GM12801 (cell line): ENCODE data around the gene TRAM2.

Experiments
- CTCF ChIP-seq: IDR thresholded peaks from one replicate; pipeline ENCODE4 v1.5.1; 2011; ENCODE audit warnings: control low read depth; ENCODE audit not compliant: insufficient read length; ENCODE audit errors: extremely low read depth

The TRAM2 gene

GRCh38 chr6:52531834-52532233 lies 45.0 kb downstream of the TRAM2 start:
- no peak for TF ChIP-seq CTCF

GRCh38 chr6:52531396-52531795 lies 45.5 kb downstream of the TRAM2 start:
- TF ChIP-seq CTCF, result no peak

- no peak for TF ChIP-seq CTCF
Measured at GRCh38 chr6:52530351-52530750, 46.5 kb downstream of the TRAM2 start.

GRCh38 chr6:52529311-52529710 lies 47.5 kb downstream of the TRAM2 start:
- no peak for TF ChIP-seq CTCF

- no peak for TF ChIP-seq CTCF
Measured at GRCh38 chr6:52527436-52527835, 49.4 kb downstream of the TRAM2 start.

- TF ChIP-seq CTCF, result no peak
Measured at GRCh38 chr6:52526634-52527033, 50.2 kb downstream of the TRAM2 start.

GRCh38 chr6:52524918-52525317 lies 51.9 kb downstream of the TRAM2 start:
- TF ChIP-seq CTCF, result no peak
